Calu3 (cell line): Measurements from ENCODE around the gene OR1M1. TPM values are rescaled to one million over a fixed set of nuclear protein-coding genes. Genes with fewer than 3 reads are reported as not detected.

Source experiments
- BruUV-seq: library from RNA; stranded (reverse); fragments of 400-500 nt; replicated peaks from 2 replicates; lab custom pipeline; 2021; lab: Mats Ljungman, UMichigan
- CTCF ChIA-PET: fragments of 300-600 bp; sonication (Branson Sonifier 250); formaldehyde crosslinking; loops from one replicate; lab custom pipeline; 2022; ENCODE audit warnings: antibody characterized with exemption; lab: Charles Lee
- DNase-seq: peaks from one replicate; pipeline ENCODE4 v3.0.0; 2022
- H3K27ac Mint-ChIP-seq: one replicate; pipeline ENCODE4 v1.8.0; 2022; ENCODE audit warnings: mixed read lengths; ENCODE audit not compliant: unreplicated experiment
- H3K27me3 Mint-ChIP-seq: one replicate; pipeline ENCODE4 v1.8.0; 2022; ENCODE audit warnings: mixed read lengths; ENCODE audit not compliant: unreplicated experiment
- H3K36me3 Mint-ChIP-seq: one replicate; pipeline ENCODE4 v1.8.0; 2022; ENCODE audit warnings: mild to moderate bottlenecking, moderate library complexity, mixed read lengths; ENCODE audit not compliant: insufficient read depth, unreplicated experiment
- H3K4me1 Mint-ChIP-seq: one replicate; pipeline ENCODE4 v1.8.0; 2022; ENCODE audit warnings: mild to moderate bottlenecking, low read depth, mixed read lengths; ENCODE audit not compliant: unreplicated experiment
- H3K4me3 Mint-ChIP-seq: one replicate; pipeline ENCODE4 v1.8.0; 2022; ENCODE audit warnings: mild to moderate bottlenecking, low read depth, moderate library complexity, mixed read lengths; ENCODE audit not compliant: unreplicated experiment
- H3K9me3 Mint-ChIP-seq: one replicate; pipeline ENCODE4 v1.8.0; 2022; ENCODE audit warnings: low read depth, mixed read lengths; ENCODE audit not compliant: unreplicated experiment
- intact Hi-C: fragments of 100-400 bp; cut with micrococcal nuclease; formaldehyde crosslinking; loops from one replicate; pipeline ENCODE4 v1.10.0; 2022; ENCODE audit not compliant: unreplicated experiment
- total RNA-seq: library from RNA; stranded (reverse); gene quantifications from 2 replicates; pipeline ENCODE4 v1.2.3, GENCODE V29; 2022
- TF ChIP-seq, protein P1 (sequence below): fragments of 200-600 bp; IDR thresholded peaks from one replicate; pipeline ENCODE4 v1.8.0; 2022; ENCODE audit warnings: antibody characterized with exemption; ENCODE audit not compliant: unreplicated experiment

The OR1M1 gene
- total RNA-seq, 1 experiment from 2014 or later = not detected

DNA sequence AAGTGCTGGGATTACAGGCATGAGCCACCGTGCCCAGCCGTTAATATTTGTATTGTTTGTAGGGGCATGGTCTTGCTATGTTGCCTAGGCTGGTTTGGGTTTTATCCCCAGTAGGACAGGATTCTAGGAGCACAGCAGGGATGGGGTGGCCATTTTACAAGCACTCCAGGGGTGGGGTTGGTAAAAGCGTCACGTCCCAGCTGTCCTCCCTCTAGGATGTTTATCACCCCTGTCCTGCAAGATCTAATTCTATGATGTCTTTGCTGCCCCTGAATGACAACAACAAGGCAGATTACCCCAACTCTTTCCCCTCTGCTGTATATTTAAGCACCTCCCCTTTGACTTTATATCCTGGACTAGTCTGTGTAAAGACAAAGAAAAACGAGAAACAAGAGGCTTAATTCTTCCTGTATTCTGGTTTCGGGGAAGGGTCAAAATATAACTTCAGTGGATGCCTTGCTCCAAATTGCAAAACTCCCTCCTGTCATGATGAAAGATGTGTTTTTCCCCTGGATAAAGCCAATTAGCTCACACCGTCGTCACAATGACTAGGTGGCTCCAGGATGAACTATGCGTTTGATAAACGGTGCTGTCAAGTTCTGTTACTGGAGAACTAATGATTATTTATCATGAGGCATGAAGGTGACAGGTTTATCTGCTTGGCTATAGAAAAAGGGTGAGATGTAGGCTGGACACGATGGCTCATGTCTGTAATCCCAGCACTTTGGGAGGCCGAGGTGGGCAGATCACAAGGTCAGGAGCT lies 27.8 kb upstream of the OR1M1 start:
- BruUV-seq = no TSS peak
- H3K27me3 Mint-ChIP-seq = no peaks in the 10 kb centered on the region
- TF ChIP-seq, protein P1, sequence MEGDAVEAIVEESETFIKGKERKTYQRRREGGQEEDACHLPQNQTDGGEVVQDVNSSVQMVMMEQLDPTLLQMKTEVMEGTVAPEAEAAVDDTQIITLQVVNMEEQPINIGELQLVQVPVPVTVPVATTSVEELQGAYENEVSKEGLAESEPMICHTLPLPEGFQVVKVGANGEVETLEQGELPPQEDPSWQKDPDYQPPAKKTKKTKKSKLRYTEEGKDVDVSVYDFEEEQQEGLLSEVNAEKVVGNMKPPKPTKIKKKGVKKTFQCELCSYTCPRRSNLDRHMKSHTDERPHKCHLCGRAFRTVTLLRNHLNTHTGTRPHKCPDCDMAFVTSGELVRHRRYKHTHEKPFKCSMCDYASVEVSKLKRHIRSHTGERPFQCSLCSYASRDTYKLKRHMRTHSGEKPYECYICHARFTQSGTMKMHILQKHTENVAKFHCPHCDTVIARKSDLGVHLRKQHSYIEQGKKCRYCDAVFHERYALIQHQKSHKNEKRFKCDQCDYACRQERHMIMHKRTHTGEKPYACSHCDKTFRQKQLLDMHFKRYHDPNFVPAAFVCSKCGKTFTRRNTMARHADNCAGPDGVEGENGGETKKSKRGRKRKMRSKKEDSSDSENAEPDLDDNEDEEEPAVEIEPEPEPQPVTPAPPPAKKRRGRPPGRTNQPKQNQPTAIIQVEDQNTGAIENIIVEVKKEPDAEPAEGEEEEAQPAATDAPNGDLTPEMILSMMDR = no peak
- H3K4me3 Mint-ChIP-seq = no peak overlapping the region
- no peaks in the 10 kb centered on the region for H3K9me3 Mint-ChIP-seq
- no peak overlapping the region for H3K27ac Mint-ChIP-seq
- intact Hi-C loops = no loop called here
- CTCF ChIA-PET = no interaction called here
- H3K4me1 Mint-ChIP-seq = peaks cover 15% of the 10 kb centered on the region
- H3K36me3 Mint-ChIP-seq = no peaks in the 10 kb centered on the region
- no peak for DNase-seq

DNA sequence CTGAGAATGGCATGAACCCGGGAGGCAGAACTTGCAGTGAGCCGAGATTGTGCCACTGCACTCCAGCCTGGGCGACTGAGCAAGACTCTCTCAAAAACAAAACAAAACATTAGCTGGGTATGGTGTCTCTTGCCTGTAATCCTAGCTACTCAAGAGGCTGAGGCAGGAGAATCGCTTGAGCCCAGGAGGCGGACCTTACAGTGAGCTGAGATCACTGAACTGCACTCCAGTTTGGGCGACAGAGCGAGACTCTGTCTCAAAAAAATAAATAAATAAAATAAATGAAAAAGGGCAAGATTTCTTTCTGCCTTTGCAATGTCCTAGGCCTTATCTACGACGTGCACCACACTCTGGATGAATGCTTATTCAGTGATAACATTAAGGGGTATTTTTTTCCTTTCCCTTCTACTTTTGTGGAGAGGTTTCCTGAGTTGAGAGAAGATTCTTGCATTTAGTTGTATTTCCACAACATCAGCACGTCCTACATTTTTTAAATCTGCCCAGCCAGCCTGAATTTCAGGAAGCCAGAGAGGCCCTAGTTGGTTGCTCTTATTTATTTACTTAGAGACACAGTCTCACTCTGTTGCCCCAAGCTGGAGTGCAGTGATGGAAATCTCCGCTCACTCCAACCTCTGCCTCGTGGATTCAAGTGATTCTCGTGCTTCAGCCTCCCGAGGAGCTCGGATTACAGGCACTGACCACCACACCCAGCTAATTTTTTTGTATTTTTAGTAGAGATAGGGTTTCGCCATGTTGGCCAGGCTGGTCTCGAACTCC lies 26.1 kb upstream of the OR1M1 start:
- CTCF ChIA-PET = interaction anchor here (0.6 kb wide), 1 partner anchor 758 kb away, joined by 3 read pairs; the partner anchor contains the start of gene FBXL12
- TF ChIP-seq, protein P1 = no peak
- Mint-ChIP-seq H3K36me3 (no peaks in the 10 kb centered on the region), H3K27me3 (no peaks in the 10 kb centered on the region), H3K4me1 (no peaks in the 10 kb centered on the region), H3K9me3 (no peaks in the 10 kb centered on the region), H3K4me3 (no peak overlapping the region), H3K27ac (no peak overlapping the region)
- intact Hi-C loops = no loop called here
- no peak for DNase-seq
- no TSS peak for BruUV-seq

DNA sequence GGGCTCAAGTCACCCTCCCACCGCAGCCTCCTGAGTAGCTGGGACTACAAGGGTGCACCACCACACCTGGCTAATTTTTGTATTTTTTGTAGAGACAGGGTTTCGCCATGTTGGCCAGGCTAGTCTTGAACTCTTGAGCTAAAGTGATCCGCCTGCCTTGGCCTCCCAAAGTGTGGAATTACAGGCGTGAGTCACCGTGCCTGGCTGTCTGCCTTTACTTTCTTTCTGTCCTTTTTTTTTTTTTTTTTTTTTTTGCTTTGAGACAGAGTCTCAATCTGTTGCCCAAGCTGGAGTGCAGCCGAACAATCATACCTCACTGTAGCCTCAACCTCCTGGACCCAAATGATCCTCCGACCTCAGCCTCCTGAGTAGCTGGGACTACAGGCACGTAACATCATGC lies 25.0 kb upstream of the OR1M1 start:
- CTCF ChIA-PET = interaction anchor here (0.7 kb wide), 1 partner anchor 378 kb away, joined by 4 read pairs; no protein-coding TSS in a partner anchor
- no peaks in the 10 kb centered on the region for H3K4me1 Mint-ChIP-seq

DNA sequence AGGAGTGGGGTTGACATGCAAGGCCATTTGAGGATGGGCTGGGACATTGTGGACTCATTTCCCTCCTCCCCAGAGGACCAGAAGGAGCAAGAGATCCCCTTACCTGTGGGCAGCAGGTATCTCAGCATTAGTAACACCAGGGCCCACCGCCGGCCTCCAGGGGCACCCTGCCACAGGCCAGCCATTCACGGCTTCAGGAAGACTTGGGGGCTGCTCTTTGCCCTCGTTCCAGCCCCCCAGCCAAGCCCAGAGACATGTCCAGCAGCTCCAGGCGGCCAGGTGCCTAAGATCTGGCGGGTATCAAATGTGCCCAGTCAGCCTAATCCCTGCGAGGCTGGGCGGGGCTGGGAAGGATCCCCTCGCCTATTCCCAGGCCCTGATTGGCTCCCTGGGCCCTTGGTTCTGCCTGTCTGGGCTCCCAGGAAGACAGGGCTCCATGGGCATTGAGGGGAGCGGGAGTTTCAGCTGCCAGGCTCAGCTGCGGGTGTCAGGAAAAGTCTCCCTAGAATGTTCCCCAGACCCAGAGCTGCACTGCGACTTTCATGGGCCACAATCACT lies 21.3 kb upstream of the OR1M1 start:
- no peaks in the 10 kb centered on the region for H3K4me1 Mint-ChIP-seq

More for the DNA sequence above, 25.0 kb upstream of the OR1M1 start:
- H3K36me3 Mint-ChIP-seq = no peaks in the 10 kb centered on the region
- H3K27me3 Mint-ChIP-seq = no peaks in the 10 kb centered on the region
- no peak overlapping the region for H3K27ac Mint-ChIP-seq
- H3K9me3 Mint-ChIP-seq = no peaks in the 10 kb centered on the region
- no peak overlapping the region for H3K4me3 Mint-ChIP-seq
- BruUV-seq = no TSS peak
- intact Hi-C loops = no loop called here
- no peak for DNase-seq
- TF ChIP-seq, protein P1 = no peak

More for the DNA sequence above, 21.3 kb upstream of the OR1M1 start:
- CTCF ChIA-PET = no interaction called here
- no peaks in the 10 kb centered on the region for H3K9me3 Mint-ChIP-seq
- DNase-seq = no peak
- intact Hi-C loops = no loop called here
- no TSS peak for BruUV-seq
- no peaks in the 10 kb centered on the region for H3K27me3 Mint-ChIP-seq
- H3K27ac Mint-ChIP-seq = no peak overlapping the region
- no peaks in the 10 kb centered on the region for H3K36me3 Mint-ChIP-seq
- TF ChIP-seq, protein P1 = no peak
- no peak overlapping the region for H3K4me3 Mint-ChIP-seq
